GM19438 (cell line): ENCODE results near the gene ACSS3.
"Not testable (repeated sequence)": the region's sequence is repeated elsewhere in the genome, so short reads cannot be mapped to it uniquely, and the experiment has no call there.

Experiments used
- ATAC-seq: cut with Tn5 transposase; IDR thresholded peaks from one replicate; pipeline ENCODE4 v1.9.1; 2021; ENCODE audit warnings: low read depth; ENCODE audit not compliant: unreplicated experiment

The ACSS3 gene

GRCh38 chr12:81094718-81095360 lies 17.0 kb downstream of the ACSS3 start:
- no peak for ATAC-seq

GRCh38 chr12:81095501-81096232 lies 17.8 kb downstream of the ACSS3 start:
- no peak for ATAC-seq

DNA sequence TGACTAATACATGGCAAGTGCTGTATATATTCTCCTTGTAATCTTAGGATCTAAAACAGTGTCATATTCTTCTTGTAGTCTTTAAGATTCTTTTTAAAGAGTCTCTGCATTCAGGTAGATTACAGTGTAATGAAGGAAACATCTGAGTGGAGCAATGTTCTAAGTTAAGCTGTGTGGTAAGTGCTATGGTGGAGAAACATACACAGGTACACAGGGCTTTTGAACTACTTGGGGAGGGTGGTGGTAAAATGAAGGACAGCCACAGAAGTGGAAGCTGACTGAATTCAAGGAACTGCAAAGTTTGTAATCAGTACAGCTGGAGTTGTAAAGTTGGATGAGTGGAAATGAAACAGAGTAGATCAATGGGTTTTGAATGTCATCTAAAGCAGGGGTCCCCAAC lies 27.8 kb downstream of the ACSS3 start:
- ATAC-seq, result no peak

GRCh38 chr12:81114226-81114625 lies 36.3 kb downstream of the ACSS3 start:
- no peak for ATAC-seq

DNA sequence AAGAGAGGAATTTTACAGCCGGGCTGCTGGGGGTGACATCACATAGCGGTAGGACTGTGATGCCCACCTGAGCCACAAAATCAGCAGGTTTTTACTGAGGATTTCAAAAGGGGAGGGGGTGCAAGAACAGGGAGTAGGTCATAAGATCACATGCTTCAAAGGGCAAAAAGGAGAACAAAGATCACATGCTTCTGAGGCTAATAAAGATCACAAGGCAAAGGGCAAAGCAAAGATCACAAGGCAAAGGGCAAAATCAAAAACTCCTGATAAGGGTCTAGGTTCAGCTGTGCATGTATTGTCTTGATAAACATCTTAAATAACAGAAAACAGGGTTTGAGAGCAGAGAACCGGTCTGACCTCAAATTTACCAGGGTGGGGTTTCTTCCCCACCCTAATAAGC lies 41.2 kb downstream of the ACSS3 start:
- ATAC-seq, result not testable (repeated sequence)

GRCh38 chr12:81120961-81121360 lies 43.1 kb downstream of the ACSS3 start:
- no peak for ATAC-seq

DNA sequence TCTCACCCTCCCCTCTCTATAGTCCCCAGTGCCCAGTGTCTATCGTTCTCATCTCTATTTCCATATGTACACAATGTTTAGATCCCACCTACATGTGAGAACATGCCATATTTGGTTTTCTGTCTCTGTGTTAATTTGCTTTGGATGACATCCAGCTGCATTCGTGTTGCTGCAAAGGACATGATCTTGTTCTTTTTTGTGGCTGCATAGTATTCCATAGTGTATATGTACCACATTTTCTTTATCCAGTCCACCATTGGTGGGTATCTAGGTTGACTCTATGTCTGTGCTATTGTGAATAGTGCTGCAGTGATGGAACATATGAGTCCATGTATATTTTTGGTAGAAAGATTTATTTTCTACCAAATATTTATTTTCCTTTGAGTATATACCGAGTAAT lies 45.7 kb downstream of the ACSS3 start:
- no peak for ATAC-seq

- ATAC-seq, result no peak
Measured at GRCh38 chr12:81125691-81126090, 47.8 kb downstream of the ACSS3 start.

DNA sequence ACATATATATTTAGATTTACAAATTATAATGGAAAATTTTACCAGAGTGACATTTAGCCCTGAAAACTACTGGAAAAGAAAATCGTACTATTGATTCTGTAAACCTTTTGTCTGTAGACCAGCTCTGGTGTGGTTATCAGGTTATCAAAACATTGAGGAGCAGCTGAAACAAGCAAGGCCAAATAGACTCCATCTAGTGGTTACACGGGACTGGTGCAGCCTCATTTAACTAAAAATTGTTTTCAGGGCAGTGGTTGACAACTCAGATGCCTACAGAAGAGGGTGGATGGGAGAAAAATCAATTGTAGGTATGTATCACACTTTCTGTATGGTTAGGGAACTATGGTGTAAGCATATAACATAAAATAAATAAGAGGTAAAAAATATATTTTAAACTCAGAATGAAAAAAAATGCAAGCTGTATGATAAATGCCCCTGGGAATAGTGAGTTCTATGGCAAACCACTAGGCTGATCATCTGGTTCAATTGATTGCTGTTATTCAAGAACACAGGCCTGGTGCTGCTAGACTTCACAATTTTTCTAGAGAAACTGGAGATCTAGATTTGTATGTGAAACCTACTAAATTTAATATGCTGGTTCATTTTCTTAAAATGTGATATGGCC lies 51.2 kb downstream of the ACSS3 start:
- peak; percentile 93 for ATAC-seq

- no peak for ATAC-seq
Measured at GRCh38 chr12:81136519-81136918, 58.6 kb downstream of the ACSS3 start.

DNA sequence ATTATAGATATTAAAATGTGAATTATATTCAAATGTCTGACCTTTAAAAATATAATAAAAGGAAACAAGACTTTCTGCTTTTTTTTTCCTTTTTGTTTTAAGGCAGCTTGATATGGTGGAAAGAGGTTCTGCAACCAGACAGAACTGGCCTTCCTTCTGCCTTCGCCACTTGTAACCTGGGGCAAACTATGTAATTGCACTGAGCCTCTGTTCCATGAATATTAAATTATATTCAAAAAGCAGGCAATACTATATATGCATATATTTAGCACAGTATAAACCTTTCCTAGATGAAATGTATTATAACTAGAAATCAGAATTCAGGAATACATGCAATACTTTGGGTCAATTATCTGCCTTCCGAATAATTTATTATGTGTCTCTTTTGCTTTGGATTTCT lies 59.9 kb downstream of the ACSS3 start:
- ATAC-seq, result no peak

DNA sequence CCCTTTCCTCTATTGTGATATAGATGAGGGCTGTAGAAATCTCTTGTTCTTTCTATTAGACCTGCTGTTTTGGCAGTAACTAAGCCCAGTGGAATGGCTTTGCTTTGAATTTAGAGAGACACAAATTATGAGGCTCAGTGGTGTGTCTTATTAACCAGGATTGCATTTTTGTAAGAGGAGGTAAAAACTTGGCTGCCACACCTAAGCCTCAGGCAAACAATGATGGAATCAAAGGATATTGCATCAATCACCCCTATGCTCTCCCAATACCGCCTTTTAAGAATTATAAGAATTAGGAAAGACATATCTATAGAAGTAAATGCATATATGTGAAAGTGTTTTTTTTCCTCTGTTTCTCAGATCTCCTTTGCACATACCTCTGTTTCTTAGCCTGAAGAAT lies 63.3 kb downstream of the ACSS3 start:
- no peak for ATAC-seq

DNA sequence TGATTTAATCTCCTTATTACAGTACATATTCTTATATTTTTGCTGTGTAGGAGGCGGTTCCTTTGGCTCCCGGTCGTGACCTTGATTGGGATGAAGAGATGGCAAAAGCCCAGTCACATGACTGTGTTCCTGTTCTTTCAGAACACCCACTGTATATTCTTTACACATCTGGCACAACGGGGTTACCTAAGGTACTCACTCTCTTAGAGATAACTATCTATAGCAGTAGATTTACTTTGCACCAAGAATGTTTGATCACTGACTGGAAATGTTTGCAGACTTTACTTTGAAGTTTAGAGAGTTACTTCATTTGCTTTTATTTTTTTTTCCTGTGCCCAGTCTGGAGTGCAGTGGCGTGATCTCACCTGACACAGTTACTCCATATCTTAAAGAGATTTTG lies 65.2 kb downstream of the ACSS3 start:
- ATAC-seq, result no peak

DNA sequence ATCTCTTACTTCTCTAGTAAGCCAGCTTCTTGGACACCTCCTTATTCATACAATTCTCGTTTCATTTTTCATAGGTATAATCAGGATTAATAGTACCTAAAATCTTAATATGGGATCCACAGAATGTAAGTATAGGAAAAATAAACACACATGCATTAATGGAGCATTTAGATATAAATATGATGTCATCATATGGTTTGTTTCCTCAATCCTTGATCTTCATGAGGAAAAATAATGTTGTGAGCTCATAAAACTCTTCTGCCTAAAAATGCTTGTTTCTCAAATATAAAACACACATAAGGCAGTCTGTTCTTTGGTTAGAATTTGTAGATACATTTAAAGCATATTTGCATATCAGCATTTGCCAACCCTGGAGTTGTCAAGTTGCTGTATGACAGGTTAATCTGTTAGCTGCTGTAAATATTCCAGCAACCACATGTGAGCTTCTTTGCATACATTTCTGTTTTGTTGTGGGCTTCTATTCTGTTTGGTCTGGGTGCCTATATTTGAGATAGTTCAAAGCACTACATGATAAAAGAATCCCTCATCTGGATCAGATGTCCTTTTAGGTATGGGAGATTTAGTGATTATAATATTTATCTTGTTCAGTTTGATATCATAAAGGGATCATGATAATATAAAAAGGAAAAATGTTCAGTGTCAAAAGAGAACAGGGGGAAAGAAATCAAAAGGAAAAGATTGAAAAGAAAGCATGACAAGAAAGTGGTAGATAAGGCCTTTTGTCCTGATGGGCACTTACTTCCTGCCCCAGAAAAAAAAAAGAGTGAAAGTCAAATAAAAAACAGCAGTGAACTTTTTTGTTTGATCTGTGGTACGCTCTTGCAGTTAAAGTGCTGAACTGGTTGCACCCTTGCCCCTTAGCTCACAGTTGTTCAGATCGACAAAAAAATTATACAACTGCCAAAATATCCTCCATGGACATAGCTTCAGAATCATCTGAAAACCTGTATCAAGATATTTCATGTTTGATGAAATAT lies 68.6 kb downstream of the ACSS3 start:
- ATAC-seq, result no peak

DNA sequence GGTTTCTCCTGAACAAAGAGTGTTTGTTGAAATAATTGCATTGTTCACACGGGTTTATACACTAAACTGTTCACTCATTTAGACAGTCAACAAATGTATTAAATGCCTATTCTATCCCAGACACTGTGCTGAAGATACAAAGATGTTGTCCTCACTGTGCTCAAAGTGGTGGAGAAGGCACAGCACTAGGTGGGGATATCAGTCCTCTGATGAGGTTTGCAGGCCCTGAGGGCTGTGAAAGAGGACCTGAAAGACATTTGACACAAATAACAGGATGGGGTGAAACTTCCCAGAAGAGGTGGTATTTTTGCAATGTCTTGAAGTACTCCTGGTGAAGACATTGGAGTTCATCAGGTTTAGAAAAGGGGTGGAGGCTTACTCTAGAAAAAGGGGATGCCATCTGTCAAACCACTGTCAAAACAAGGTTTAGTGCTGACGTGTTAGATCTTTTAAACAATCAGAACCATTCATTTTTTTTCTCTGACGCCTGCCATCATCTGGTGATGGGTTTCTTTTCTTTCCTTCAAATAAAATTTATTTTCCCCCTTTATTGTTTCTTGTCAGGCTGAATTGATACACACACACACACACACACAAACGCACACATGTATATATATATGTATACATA lies 69.5 kb downstream of the ACSS3 start:
- ATAC-seq, result no peak

- ATAC-seq, result no peak
Measured at GRCh38 chr12:81150382-81150781, 72.5 kb downstream of the ACSS3 start.

GRCh38 chr12:81159856-81160255 lies 82.0 kb downstream of the ACSS3 start:
- no peak for ATAC-seq

- ATAC-seq, result no peak
Measured at GRCh38 chr12:81161680-81162079, 83.8 kb downstream of the ACSS3 start.

DNA sequence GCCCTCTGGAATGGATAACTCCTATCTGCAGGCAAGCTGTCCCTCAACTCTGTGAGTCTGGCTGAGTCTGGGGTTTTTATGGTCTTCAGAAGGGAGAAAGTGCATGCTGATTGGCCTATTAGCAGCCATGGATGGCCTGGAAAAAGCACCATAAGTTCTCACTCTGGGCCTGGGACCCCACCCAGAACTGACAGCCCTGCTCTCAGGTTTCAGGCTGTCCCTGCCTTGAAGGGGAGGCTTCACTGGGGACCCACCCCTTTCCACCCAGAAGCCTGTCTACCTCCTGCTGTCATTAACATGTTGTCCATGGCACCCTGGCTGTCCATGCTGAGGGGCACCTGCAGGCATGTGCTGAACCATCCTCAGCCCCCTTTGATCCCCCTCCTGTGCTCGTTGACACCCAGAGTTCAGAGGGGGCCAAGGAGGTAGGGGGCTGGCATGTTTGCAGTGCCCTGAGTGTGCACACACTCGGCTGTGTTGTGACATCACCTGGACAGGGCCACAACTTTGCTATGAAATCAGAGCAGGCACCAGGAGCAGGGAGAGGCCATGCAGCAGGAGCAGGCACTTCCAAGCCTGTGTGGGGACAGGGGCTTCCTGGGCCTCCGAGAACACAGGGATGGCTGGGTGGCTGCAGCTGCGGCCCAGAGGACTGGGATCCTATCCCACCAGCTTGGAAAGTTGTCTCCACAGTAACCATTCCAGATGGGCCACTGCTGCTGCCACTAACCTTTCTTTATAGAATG lies 84.7 kb downstream of the ACSS3 start:
- no peak for ATAC-seq

GRCh38 chr12:81164827-81165226 lies 86.9 kb downstream of the ACSS3 start:
- no peak for ATAC-seq
